ENCODE measurements around the gene HOGA1.

Gene HOGA1

GRCh38 chr10:97607095-97607636 lies 23.0 kb downstream of the HOGA1 start:
- no peak overlapping the region for H3K27ac ChIP-seq
- no peak for DNase-seq (ENCODE audit: low spot score)
- no peak for TF ChIP-seq CTCF (IDR thresholded peaks at IDR 0.05)
- no peak overlapping the region for H3K4me3 ChIP-seq

GRCh38 chr10:97608991-97609561 lies 24.9 kb downstream of the HOGA1 start:
- TF ChIP-seq CTCF (IDR thresholded peaks at IDR 0.05), result no peak
- H3K4me3 ChIP-seq, result no peak overlapping the region
- peak; percentile 75 for DNase-seq (ENCODE audit: low spot score)
- H3K27ac ChIP-seq, result peak overlapping the region; percentile 13 to 74

GRCh38 chr10:97611473-97611872 lies 27.3 kb downstream of the HOGA1 start:
- H3K27ac ChIP-seq, result no peak overlapping the region
- no peak for TF ChIP-seq CTCF (IDR thresholded peaks at IDR 0.05)
- DNase-seq (ENCODE audit: low spot score), result no peak
- H3K4me3 ChIP-seq, result no peak overlapping the region

- Histone ChIP-seq H3K27ac (peak overlapping the region in 1 of 2 donors; percentile 52), H3K4me3 (no peak overlapping the region)
- TF ChIP-seq CTCF (IDR thresholded peaks at IDR 0.05), result peak; percentile 41
- no peak for DNase-seq (ENCODE audit: low spot score)
Measured at GRCh38 chr10:97612386-97612785, 28.2 kb downstream of the HOGA1 start.

GRCh38 chr10:97618285-97618684 lies 34.1 kb downstream of the HOGA1 start:
- H3K27ac ChIP-seq, result no peak overlapping the region
- no peak for TF ChIP-seq CTCF (IDR thresholded peaks at IDR 0.05)
- no peak overlapping the region for H3K4me3 ChIP-seq
- DNase-seq (ENCODE audit: low spot score), result no peak

GRCh38 chr10:97618733-97619132 lies 34.5 kb downstream of the HOGA1 start:
- Histone ChIP-seq H3K4me3 (no peak overlapping the region), H3K27ac (no peak overlapping the region)
- no peak for DNase-seq (ENCODE audit: low spot score)
- no peak for TF ChIP-seq CTCF (IDR thresholded peaks at IDR 0.05)

GRCh38 chr10:97623277-97623676 lies 39.1 kb downstream of the HOGA1 start:
- no peak for TF ChIP-seq CTCF (IDR thresholded peaks at IDR 0.05)
- Histone ChIP-seq H3K4me3 (no peak overlapping the region), H3K27ac (no peak overlapping the region)
- no peak for DNase-seq (ENCODE audit: low spot score)
